HEK293 (cell line): ENCODE results near the gene GPR179.

Source experiments
- CTCF ChIA-PET: fragments of 350-600 bp; formaldehyde crosslinking; extraction: SDS; loops from one replicate; lab custom pipeline; 2021; ENCODE audit warnings: antibody characterized with exemption; lab: Yijun Ruan, JAX
- POLR2A ChIA-PET: fragments of 300-600 bp; formaldehyde crosslinking; extraction: SDS; loops from one replicate; lab custom pipeline; 2020; ENCODE audit warnings: antibody characterized with exemption, inconsistent platforms; lab: Yijun Ruan, JAX
- H3K27ac ChIP-seq: fragments of 200-500 bp; sonication (Bioruptor generic); 2 replicates; pipeline ENCODE4 v1.5.1; 2014; ENCODE audit warnings: low read depth, low read length, control low read depth, inconsistent platforms; ENCODE audit errors: extremely low read depth
- H3K36me3 ChIP-seq, 2 experiments: fragments of 200-500 bp in 1 of 2; sonication (Bioruptor generic) in 1 of 2; 1 replicate in 1 of 2; 2 replicates in 1 of 2; pipeline ENCODE4 v1.5.1; 2014 to 2017; ENCODE audit warnings: inconsistent platforms in 2 of 2, low read length in 2 of 2; ENCODE audit not compliant: control insufficient read depth in 2 of 2, insufficient read depth in 1 of 2
- H3K4me1 ChIP-seq: fragments of 200-500 bp; sonication (Bioruptor generic); 2 replicates; pipeline ENCODE4 v1.5.1; 2014; ENCODE audit warnings: mild to moderate bottlenecking, low read length, inconsistent platforms; ENCODE audit not compliant: control insufficient read depth, insufficient read depth
- H3K4me3 ChIP-seq: 2 replicates; pipeline ENCODE4 v1.5.1; 2011; ENCODE audit warnings: low read depth, mild to moderate bottlenecking, control low read depth, low read length, moderate library complexity
- H3K9me3 ChIP-seq: fragments of 200-500 bp; sonication (Bioruptor generic); 2 replicates; pipeline ENCODE4 v1.5.1; 2014; ENCODE audit warnings: low read depth, low read length, inconsistent platforms; ENCODE audit not compliant: control insufficient read depth, insufficient read depth
- GLI4 ChIP-seq: fragments of 450-650 bp; formaldehyde crosslinking; IDR thresholded peaks from 2 replicates; pipeline ENCODE4 v1.5.1; 2016; ENCODE audit warnings: missing biosample characterization, missing genetic modification characterization
- HOXC10 ChIP-seq: sonication (generic); formaldehyde crosslinking; IDR thresholded peaks from 2 replicates; pipeline ENCODE4 v1.8.1; 2023; ENCODE audit warnings: mild to moderate bottlenecking, missing genetic modification reagents
- KLF10 ChIP-seq: fragments of 450-650 bp; IDR thresholded peaks from 2 replicates; pipeline ENCODE4 v1.5.1; 2018; ENCODE audit warnings: missing biosample characterization, mild to moderate bottlenecking, missing genetic modification characterization
- PRDM2 ChIP-seq: fragments of 450-650 bp; formaldehyde crosslinking; IDR thresholded peaks from 2 replicates; pipeline ENCODE4 v1.5.1; 2016; ENCODE audit warnings: missing biosample characterization, missing genetic modification characterization, borderline replicate concordance
- TRIM28 ChIP-seq: IDR thresholded peaks from 2 replicates; pipeline ENCODE4 v1.6.1; 2011; ENCODE audit warnings: low read length, control low read depth, borderline replicate concordance
- ZBTB21 ChIP-seq: fragments of 450-650 bp; formaldehyde crosslinking; IDR thresholded peaks from 2 replicates; pipeline ENCODE4 v1.5.1; 2017; ENCODE audit warnings: missing biosample characterization, missing genetic modification characterization
- ZBTB48 ChIP-seq: fragments of 450-650 bp; formaldehyde crosslinking; IDR thresholded peaks from 2 replicates; pipeline ENCODE4 v1.5.1; 2016; ENCODE audit warnings: missing biosample characterization, missing genetic modification characterization
- ZBTB7A ChIP-seq: fragments of 450-650 bp; formaldehyde crosslinking; IDR thresholded peaks from 2 replicates; pipeline ENCODE4 v1.5.1; 2016; ENCODE audit warnings: low read depth, missing biosample characterization, missing genetic modification characterization
- ZNF157 ChIP-seq: fragments of 450-650 bp; formaldehyde crosslinking; IDR thresholded peaks from 2 replicates; pipeline ENCODE4 v1.5.1; 2016; ENCODE audit warnings: missing biosample characterization, missing genetic modification characterization
- ZNF19 ChIP-seq: fragments of 450-650 bp; formaldehyde crosslinking; IDR thresholded peaks from 2 replicates; pipeline ENCODE4; 2016; ENCODE audit warnings: missing biosample characterization, missing genetic modification characterization, low read depth
- ZNF311 ChIP-seq: fragments of 450-650 bp; formaldehyde crosslinking; IDR thresholded peaks from 2 replicates; pipeline ENCODE4 v1.5.1; 2017; ENCODE audit warnings: missing biosample characterization, missing genetic modification characterization, borderline replicate concordance
- ZNF341 ChIP-seq: fragments of 450-650 bp; formaldehyde crosslinking; IDR thresholded peaks from 2 replicates; pipeline ENCODE4; 2016; ENCODE audit warnings: low read depth, missing biosample characterization, missing genetic modification characterization
- ZNF394 ChIP-seq: fragments of 450-650 bp; formaldehyde crosslinking; IDR thresholded peaks from 2 replicates; pipeline ENCODE4 v1.5.1; 2016; ENCODE audit warnings: missing biosample characterization, missing genetic modification characterization, mild to moderate bottlenecking, moderate library complexity, borderline replicate concordance
- ZNF488 ChIP-seq: fragments of 450-650 bp; formaldehyde crosslinking; IDR thresholded peaks from 2 replicates; pipeline ENCODE4 v1.5.1; 2016; ENCODE audit warnings: missing biosample characterization, missing genetic modification characterization
- ZNF529 ChIP-seq: fragments of 450-650 bp; formaldehyde crosslinking; IDR thresholded peaks from 2 replicates; pipeline ENCODE4 v1.5.1; 2017; ENCODE audit warnings: missing genetic modification characterization, missing biosample characterization; ENCODE audit not compliant: insufficient replicate concordance
- ZNF558 ChIP-seq: fragments of 450-650 bp; formaldehyde crosslinking; IDR thresholded peaks from 2 replicates; pipeline ENCODE4 v1.5.1; 2016; ENCODE audit warnings: missing biosample characterization, missing genetic modification characterization
- ZNF600 ChIP-seq: fragments of 450-650 bp; formaldehyde crosslinking; IDR thresholded peaks from 2 replicates; pipeline ENCODE4 v1.5.1; 2016; ENCODE audit warnings: missing biosample characterization, missing genetic modification characterization
- ZNF791 ChIP-seq: fragments of 450-650 bp; formaldehyde crosslinking; IDR thresholded peaks from 2 replicates; pipeline ENCODE4 v1.5.1; 2016; ENCODE audit warnings: missing biosample characterization, missing genetic modification characterization
- ZNF837 ChIP-seq: fragments of 450-650 bp; formaldehyde crosslinking; IDR thresholded peaks from 2 replicates; pipeline ENCODE4 v1.5.1; 2016; ENCODE audit warnings: missing biosample characterization, missing genetic modification characterization
- ZSCAN5A ChIP-seq: fragments of 450-650 bp; formaldehyde crosslinking; IDR thresholded peaks from 2 replicates; pipeline ENCODE4 v1.5.1; 2016; ENCODE audit warnings: missing biosample characterization, missing genetic modification characterization
- TF ChIP-seq, protein P1 (sequence below): fragments of 450-650 bp; formaldehyde crosslinking; IDR thresholded peaks from 2 replicates; pipeline ENCODE4 v1.5.1; 2016; ENCODE audit warnings: missing biosample characterization, missing genetic modification characterization, low read depth

GPR179 gene

DNA sequence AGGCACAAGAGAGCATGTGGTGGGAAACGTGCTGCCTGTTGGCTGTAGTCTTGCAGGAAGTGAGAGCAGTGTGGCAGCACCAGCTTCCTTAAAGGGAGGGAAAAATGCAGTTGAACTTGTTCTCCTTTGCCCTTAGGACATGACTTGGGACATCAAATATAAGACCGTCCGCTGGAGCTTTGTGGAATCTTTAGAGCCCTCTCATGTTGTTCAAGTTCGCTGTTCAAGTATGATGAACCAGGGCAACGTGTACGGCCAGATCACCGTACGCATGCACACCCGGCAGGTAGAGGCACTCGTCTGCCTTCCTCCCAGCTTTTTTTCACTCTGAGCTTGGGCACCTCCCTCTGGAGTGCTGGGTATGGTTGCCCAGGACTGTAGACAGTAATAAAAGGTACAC is 23.3 kb downstream of the GPR179 start:
- H3K27ac ChIP-seq, result no peak overlapping the region
- peaks cover 43 to 61% of the 10 kb centered on the region in 2 experiments for H3K36me3 ChIP-seq
- H3K9me3 ChIP-seq, result no peaks in the 10 kb centered on the region
- POLR2A ChIA-PET, result no interaction called here
- CTCF ChIA-PET, result interaction anchor here (0.6 to 6.4 kb wide), 9 partner anchors 10 to 117 kb away, joined by 3 to 51 read pairs (median 3); partner anchors contain the start of gene SOCS7
- peaks cover 2% of the 10 kb centered on the region; the same call in 1 of the 2 replicates for H3K4me1 ChIP-seq
- no peak overlapping the region for H3K4me3 ChIP-seq
- no peak for TF ChIP-seq TRIM28

DNA sequence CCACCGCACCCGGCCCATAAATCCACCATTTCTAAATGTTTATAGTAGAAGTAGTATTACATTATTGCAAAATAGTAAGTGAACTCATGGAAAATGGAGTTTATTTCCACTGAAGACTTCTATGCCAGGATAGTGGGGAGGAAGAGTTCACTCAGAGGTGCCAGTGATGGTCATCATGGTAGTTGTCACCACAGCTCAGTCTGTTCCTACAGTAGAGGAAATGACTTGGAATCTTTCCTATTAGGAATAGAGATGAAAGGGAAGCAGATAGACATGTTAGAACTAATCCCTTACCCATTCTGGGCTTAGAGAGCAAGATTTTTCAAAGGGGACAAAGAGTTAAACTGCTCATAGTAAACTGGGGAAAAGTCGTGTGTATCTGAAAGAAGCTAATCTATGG is 26.7 kb downstream of the GPR179 start:
- Histone ChIP-seq H3K36me3 (peaks cover 41 to 56% of the 10 kb centered on the region in 2 experiments; a peak in 2 of 3 replicates), H3K4me3 (no peak overlapping the region), H3K9me3 (no peaks in the 10 kb centered on the region), H3K4me1 (no peaks in the 10 kb centered on the region), H3K27ac (no peak overlapping the region)
- ChIA-PET CTCF (interaction anchor here (0.8 to 1.5 kb wide), 5 partner anchors 16 to 32 kb away, joined by 3 to 5 read pairs (median 4); no protein-coding TSS in a partner anchor), POLR2A (interaction anchor here (0.8 kb wide), 1 partner anchor 9 kb away, joined by 4 read pairs; no protein-coding TSS in a partner anchor)
- TF ChIP-seq KLF10 (tag by site-specific recombination) (no peak), GLI4 (tag by site-specific recombination) (no peak), ZNF488 (tag by site-specific recombination) (no peak), ZNF791 (tag by site-specific recombination) (no peak), HOXC10 (CRISPR knock-in tag) (no peak), ZNF311 (tag by site-specific recombination) (no peak), ZNF529 (tag by site-specific recombination) (no peak), ZNF341 (tag by site-specific recombination) (no peak), ZNF394 (no peak), ZNF157 (tag by site-specific recombination) (no peak), ZNF600 (tag by site-specific recombination) (no peak), ZBTB7A (no peak), ZBTB21 (no peak), ZSCAN5A (tag by site-specific recombination) (no peak), ZNF837 (tag by site-specific recombination) (no peak), ZNF19 (tag by site-specific recombination) (no peak)
- TF ChIP-seq, protein P1, sequence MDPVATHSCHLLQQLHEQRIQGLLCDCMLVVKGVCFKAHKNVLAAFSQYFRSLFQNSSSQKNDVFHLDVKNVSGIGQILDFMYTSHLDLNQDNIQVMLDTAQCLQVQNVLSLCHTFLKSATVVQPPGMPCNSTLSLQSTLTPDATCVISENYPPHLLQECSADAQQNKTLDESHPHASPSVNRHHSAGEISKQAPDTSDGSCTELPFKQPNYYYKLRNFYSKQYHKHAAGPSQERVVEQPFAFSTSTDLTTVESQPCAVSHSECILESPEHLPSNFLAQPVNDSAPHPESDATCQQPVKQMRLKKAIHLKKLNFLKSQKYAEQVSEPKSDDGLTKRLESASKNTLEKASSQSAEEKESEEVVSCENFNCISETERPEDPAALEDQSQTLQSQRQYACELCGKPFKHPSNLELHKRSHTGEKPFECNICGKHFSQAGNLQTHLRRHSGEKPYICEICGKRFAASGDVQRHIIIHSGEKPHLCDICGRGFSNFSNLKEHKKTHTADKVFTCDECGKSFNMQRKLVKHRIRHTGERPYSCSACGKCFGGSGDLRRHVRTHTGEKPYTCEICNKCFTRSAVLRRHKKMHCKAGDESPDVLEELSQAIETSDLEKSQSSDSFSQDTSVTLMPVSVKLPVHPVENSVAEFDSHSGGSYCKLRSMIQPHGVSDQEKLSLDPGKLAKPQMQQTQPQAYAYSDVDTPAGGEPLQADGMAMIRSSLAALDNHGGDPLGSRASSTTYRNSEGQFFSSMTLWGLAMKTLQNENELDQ (tag by site-specific recombination), result no peak

GRCh38 chr17:38315497-38315896 is 28.3 kb downstream of the GPR179 start:
- no peak overlapping the region for H3K27ac ChIP-seq
- H3K36me3 ChIP-seq, result peaks cover 34 to 52% of the 10 kb centered on the region in 2 experiments; a peak in 2 of 3 replicates
- ChIA-PET POLR2A (interaction anchor here (0.6 to 1.2 kb wide), 3 partner anchors 10 to 325 kb away, joined by 3 to 5 read pairs (median 3); no protein-coding TSS in a partner anchor), CTCF (interaction anchor here (1.0 to 2.0 kb wide), 2 partner anchors 10 to 99 kb away, joined by 5 to 7 read pairs; no protein-coding TSS in a partner anchor)
- no peaks in the 10 kb centered on the region for H3K9me3 ChIP-seq
- H3K4me3 ChIP-seq, result no peak overlapping the region
- TF ChIP-seq ZNF558 (peak; percentile 98), PRDM2 (tag by site-specific recombination) (no peak), ZBTB48 (tag by site-specific recombination) (no peak)
- no peaks in the 10 kb centered on the region for H3K4me1 ChIP-seq
